Thyroid gland (tissue), 4 donors: ENCODE measurements around the gene KRTAP10-5. TPM values are rescaled to one million over a fixed set of nuclear protein-coding genes. Genes with fewer than 3 reads are reported as not detected.
"Not testable (repeated sequence)": the region's sequence is repeated elsewhere in the genome, so short reads cannot be mapped to it uniquely, and the experiment has no call there.

Experiments
- DNase-seq, 2 donors: peaks; one replicate each; pipeline ENCODE4 v3.0.0-alpha.2; 2019
- H3K27ac ChIP-seq, 3 donors: fragments of 200-600 bp; sonication (generic); 1 replicate in 2 of 3; 2 replicates in 1 of 3; pipeline ENCODE4 v1.5.1; 2016 to 2019; ENCODE audit warnings: mild to moderate bottlenecking in 1 of 3, moderate library complexity in 1 of 3
- H3K27me3 ChIP-seq: fragments of 200-600 bp; sonication (generic); one replicate; pipeline ENCODE4 v1.5.1; 2019
- H3K36me3 ChIP-seq, 2 donors: fragments of 200-600 bp; sonication (generic); one replicate each; pipeline ENCODE4 v1.5.1; 2016 to 2019
- H3K4me1 ChIP-seq, 2 donors: fragments of 200-600 bp; sonication (generic); one replicate each; pipeline ENCODE4 v1.5.1; 2017 to 2019
- H3K4me3 ChIP-seq, 3 donors: fragments of 200-600 bp; sonication (generic); replicated peaks in 1 of 3; 1 replicate in 2 of 3; 2 replicates in 1 of 3; pipeline ENCODE4 v1.5.1; 2016; ENCODE audit warnings: mild to moderate bottlenecking in 1 of 3
- H3K9me3 ChIP-seq: fragments of 200-600 bp; sonication (generic); one replicate; pipeline ENCODE4 v1.5.1; 2017
- POLR2A ChIP-seq, 2 donors: fragments of 450-650 bp; IDR thresholded peaks; one replicate each; pipeline ENCODE4 v1.6.1; 2017; ENCODE audit warnings: antibody characterized with exemption in 2 of 2, mild to moderate bottlenecking in 2 of 2, moderate library complexity in 1 of 2
- WGBS, 2 donors: methylation state at CpG; one replicate each; pipeline ENCODE4 v1.1.5; 2017; 5-methylcytosine and 5-hydroxymethylcytosine counted together
- intact Hi-C: fragments of 100-400 bp; cut with DNase I; formaldehyde crosslinking; loops from one replicate; pipeline ENCODE4 v1.15.1; 2023
- total RNA-seq, 4 donors: library from RNA; depleted of rRNA; stranded (reverse); fragments of >200 nt; gene quantifications; one replicate each; pipeline ENCODE4 v1.2.3, GENCODE V29; 2016
- TF ChIP-seq, protein P1 (sequence below), 6 experiments: fragments of 200-600 bp in 3 of 6; fragments of 450-650 bp in 3 of 6; sonication (generic) in 3 of 6; IDR thresholded peaks; one replicate each; pipeline ENCODE4 v1.5.1; 2016 to 2019; ENCODE audit warnings: antibody characterized with exemption in 6 of 6, mild to moderate bottlenecking in 2 of 6, inconsistent platforms in 1 of 6, moderate library complexity in 1 of 6

KRTAP10-5 gene
- total RNA-seq, 4 donors from 2014 or later = 0.78 TPM; not detected in 3

DNA sequence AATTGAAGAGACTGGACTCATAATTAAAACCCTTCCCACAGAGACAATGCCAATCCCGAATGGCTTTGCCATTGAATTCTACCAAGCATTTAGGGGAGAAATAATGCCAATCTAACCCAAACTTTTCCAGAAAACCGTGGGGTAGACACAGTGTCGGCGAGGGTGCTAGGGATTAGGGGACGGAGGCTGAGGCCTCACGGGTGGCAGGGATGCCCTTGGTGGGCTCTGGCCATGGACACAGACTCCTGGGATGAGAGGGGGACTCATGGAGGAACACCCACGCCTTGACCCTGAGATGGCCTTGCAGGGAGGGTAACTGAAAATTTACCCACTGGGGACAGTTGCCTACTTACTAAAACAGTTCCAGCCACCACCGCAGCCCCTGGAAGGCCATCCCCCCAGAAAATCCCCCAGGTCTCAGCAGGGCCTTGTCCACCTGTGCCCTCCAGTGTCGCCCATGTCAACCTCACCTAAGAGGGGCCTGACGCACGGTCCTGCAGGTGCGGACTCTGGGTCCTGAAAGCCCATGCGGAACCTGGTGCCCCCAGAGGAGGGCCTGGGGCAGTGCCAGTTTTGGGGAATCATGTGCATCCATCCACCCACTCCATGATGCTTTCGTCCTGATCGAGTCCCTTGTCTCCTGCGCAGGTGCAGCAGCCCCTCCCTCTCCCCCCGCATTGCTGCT lies 1.9 kb downstream of the KRTAP10-5 start:
- no peaks in the 10 kb centered on the region for H3K27me3 ChIP-seq

DNA sequence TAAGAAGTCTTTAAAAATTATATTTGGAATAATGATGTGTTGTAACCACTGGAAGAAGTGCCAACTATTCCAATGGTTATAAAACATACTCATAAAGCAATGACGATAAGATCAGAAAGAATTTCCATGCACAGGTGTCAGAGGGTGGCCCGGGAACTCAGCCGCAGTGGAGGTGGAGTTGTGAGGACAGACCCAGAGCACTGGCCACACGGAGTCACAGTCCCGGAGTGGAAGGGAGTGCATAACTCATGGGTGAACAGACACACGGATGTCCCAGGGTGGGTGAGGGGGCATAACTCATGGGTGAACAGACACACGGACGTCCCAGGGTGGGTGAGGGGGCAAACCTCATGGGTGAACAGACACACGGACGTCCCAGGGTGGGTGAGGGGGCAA lies 4.4 kb downstream of the KRTAP10-5 start:
- Histone ChIP-seq H3K27ac (no peak overlapping the region), H3K4me1 (no peaks in the 10 kb centered on the region), H3K4me3 (no peak overlapping the region), H3K9me3 (no peaks in the 10 kb centered on the region), H3K27me3 (no peaks in the 10 kb centered on the region), H3K36me3 (no peaks in the 10 kb centered on the region)
- intact Hi-C loops = no loop called here
- WGBS, 2 donors = 94% methylated on average over 9 to 10 of the region's 10 CpGs
- no peak for DNase-seq
- TF ChIP-seq POLR2A (IDR thresholded peaks at IDR 0.05) = no peak
- TF ChIP-seq, protein P1, sequence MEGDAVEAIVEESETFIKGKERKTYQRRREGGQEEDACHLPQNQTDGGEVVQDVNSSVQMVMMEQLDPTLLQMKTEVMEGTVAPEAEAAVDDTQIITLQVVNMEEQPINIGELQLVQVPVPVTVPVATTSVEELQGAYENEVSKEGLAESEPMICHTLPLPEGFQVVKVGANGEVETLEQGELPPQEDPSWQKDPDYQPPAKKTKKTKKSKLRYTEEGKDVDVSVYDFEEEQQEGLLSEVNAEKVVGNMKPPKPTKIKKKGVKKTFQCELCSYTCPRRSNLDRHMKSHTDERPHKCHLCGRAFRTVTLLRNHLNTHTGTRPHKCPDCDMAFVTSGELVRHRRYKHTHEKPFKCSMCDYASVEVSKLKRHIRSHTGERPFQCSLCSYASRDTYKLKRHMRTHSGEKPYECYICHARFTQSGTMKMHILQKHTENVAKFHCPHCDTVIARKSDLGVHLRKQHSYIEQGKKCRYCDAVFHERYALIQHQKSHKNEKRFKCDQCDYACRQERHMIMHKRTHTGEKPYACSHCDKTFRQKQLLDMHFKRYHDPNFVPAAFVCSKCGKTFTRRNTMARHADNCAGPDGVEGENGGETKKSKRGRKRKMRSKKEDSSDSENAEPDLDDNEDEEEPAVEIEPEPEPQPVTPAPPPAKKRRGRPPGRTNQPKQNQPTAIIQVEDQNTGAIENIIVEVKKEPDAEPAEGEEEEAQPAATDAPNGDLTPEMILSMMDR (IDR thresholded peaks at IDR 0.05) = no peak

More for the DNA sequence above, 1.9 kb downstream of the KRTAP10-5 start:
- no peak for DNase-seq
- no peak overlapping the region for H3K4me3 ChIP-seq
- no peaks in the 10 kb centered on the region for H3K4me1 ChIP-seq
- no peaks in the 10 kb centered on the region for H3K9me3 ChIP-seq
- H3K36me3 ChIP-seq = no peaks in the 10 kb centered on the region
- TF ChIP-seq POLR2A (IDR thresholded peaks at IDR 0.05) = no peak
- TF ChIP-seq, protein P1 (IDR thresholded peaks at IDR 0.05) = no peak
- no peak overlapping the region for H3K27ac ChIP-seq
- intact Hi-C loops = no loop called here
- 88 to 97% methylated on average over 13 to 16 of the region's 17 CpGs for WGBS, 2 donors

DNA sequence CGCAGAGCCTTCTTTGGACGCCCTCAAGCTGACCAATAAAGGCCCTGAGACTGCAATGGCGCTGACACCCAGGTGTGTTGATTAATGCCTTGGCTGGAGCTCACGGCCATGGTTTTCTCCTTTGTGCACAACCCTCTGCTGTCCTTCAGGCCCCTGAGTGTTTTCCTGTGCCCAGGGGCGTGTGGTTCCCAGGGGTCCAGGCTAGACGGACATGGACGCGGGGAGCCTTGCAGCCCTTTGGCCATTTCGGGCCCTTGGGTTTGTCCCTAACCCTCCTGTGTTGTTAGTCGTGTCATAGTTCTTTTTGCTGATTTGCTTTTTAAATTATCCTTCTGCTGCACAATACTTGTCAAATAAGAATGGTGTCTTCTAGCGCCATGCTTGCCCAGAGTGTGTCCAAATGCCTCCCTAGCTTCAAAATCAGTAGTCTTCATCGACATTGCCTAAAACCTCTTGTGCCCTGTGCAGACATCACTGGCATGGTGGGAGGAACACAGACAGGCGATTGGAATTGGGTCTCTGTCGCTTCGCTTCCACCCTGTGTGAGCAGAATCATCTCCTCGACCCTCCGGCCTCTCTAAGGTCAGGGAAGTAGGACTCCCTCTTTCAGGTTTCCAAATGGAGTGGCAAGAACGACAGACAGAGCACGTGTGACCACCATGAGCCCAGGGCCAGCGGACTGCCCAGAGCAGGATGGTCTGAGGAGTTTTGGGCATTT lies 4.9 kb downstream of the KRTAP10-5 start:
- Histone ChIP-seq H3K27me3 (no peaks in the 10 kb centered on the region), H3K27ac (no peak overlapping the region), H3K4me1 (no peaks in the 10 kb centered on the region), H3K9me3 (no peaks in the 10 kb centered on the region), H3K4me3 (no peak overlapping the region), H3K36me3 (no peaks in the 10 kb centered on the region)
- intact Hi-C loops = no loop called here
- DNase-seq = no peak
- 89 to 93% methylated on average over 20 of the region's 20 CpGs for WGBS, 2 donors
- TF ChIP-seq, protein P1 (IDR thresholded peaks at IDR 0.05) = no peak
- TF ChIP-seq POLR2A (IDR thresholded peaks at IDR 0.05) = no peak

DNA sequence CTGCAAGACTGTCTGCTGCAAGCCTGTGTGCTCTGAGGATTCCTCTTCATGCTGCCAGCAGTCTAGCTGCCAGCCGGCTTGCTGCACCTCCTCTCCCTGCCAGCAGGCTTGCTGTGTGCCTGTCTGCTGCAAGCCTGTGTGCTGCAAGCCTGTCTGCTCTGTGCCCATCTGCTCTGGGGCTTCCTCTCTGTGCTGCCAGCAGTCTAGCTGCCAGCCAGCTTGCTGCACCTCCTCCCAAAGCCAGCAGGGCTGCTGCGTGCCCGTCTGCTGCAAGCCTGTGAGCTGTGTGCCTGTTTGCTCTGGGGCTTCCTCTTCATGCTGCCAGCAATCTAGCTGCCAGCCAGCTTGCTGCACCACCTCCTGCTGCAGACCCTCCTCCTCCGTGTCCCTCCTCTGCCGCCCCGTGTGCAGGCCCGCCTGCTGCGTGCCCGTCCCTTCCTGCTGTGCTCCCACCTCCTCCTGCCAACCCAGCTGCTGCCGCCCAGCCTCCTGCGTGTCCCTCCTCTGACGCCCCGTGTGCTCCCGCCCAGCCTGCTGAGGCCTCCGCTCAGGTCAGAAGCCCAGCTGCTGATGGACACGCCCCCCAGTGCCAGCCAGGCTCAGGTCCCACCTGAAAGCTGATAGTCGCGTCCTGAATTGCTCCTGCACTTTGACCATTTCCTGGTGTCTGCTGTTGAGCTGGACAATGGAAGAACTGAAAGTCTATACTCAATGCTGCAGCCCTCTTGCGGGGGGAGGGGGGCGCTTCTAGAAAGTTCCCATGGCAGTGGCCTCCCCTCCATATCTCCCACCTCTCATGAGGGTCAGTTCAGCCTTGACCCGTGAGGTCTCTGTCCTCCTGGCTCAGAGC lies 5.7 kb downstream of the KRTAP10-5 start:
- H3K9me3 ChIP-seq = no peaks in the 10 kb centered on the region
- no peaks in the 10 kb centered on the region for H3K27me3 ChIP-seq
- TF ChIP-seq, protein P1 (IDR thresholded peaks at IDR 0.05) = no peak
- no peak for TF ChIP-seq POLR2A (IDR thresholded peaks at IDR 0.05)
- no peaks in the 10 kb centered on the region for H3K4me1 ChIP-seq
- no peak for DNase-seq
- no peak overlapping the region for H3K27ac ChIP-seq
- H3K4me3 ChIP-seq = no peak overlapping the region
- WGBS, 2 donors = 40 to 46% methylated on average over 16 to 20 of the region's 21 CpGs
- intact Hi-C loops = no loop called here
- no peaks in the 10 kb centered on the region for H3K36me3 ChIP-seq

DNA sequence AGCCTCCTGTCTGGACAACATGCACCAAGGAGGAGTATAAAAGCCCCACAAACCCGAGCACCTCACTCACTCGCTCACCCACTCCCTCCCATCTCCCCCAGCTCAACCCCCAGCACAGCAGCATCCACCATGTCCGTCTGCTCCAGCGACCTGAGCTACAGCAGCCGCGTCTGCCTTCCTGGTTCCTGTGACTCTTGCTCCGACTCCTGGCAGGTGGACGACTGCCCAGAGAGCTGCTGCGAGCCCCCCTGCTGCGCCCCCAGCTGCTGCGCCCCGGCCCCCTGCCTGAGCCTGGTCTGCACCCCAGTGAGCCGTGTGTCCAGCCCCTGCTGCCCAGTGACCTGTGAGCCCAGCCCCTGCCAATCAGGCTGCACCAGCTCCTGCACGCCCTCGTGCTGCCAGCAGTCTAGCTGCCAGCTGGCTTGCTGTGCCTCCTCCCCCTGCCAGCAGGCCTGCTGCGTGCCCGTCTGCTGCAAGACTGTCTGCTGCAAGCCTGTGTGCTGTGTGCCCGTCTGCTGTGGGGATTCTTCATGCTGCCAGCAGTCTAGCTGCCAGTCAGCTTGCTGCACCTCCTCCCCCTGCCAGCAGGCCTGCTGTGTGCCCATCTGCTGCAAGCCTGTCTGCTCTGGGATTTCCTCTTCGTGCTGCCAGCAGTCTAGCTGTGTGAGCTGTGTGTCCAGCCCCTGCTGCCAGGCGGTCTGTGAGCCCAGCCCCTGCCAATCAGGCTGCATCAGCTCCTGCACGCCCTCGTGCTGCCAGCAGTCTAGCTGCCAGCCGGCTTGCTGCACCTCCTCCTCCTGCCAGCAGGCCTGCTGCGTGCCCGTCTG lies 6.6 kb downstream of the KRTAP10-5 start, which contains the start of gene KRTAP10-4:
TSS of gene KRTAP10-4 (plus strand) at position 100 of the 827 bp plus-strand sequence. CDS start at position 130, 30 bp downstream.
- H3K27me3 ChIP-seq, H3K36me3 ChIP-seq, DNase-seq, H3K4me3 ChIP-seq, H3K9me3 ChIP-seq, intact Hi-C loops, H3K27ac ChIP-seq, H3K4me1 ChIP-seq: not testable (repeated sequence)
- WGBS, 2 donors = 62 to 79% methylated on average over 8 to 12 of the region's 25 CpGs
